HG03196 (cell line): Measurements from ENCODE around the gene RAI1.

Source experiments
- ATAC-seq: cut with Tn5 transposase; IDR thresholded peaks from one replicate; pipeline ENCODE4 v1.9.1; 2021; ENCODE audit not compliant: unreplicated experiment

RAI1 gene

DNA sequence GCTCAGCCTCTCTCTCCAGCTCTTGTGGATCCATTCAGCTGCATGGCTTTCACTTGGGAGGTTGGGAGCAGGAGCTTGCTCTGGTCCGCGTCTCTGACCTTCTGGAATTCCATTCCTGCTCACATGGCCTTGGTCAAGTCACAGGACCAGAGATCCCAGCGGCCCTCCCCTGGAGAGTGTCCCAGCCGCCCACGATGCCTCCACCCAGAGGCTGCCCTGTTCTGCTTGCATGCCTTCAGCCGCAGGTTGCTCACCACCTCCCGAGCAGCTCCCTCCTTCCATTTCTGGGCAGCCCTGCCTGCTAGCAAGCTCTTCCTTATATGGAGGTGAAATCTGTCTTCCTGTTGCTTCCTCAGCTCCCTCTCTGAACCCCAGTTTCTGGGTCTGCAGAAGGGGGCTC lies 32.6 kb downstream of the RAI1 start:
- no peak for ATAC-seq

GRCh38 chr17:17714261-17714866 lies 33.1 kb downstream of the RAI1 start:
- ATAC-seq = no peak

GRCh38 chr17:17714879-17715278 lies 33.6 kb downstream of the RAI1 start:
- ATAC-seq = no peak

DNA sequence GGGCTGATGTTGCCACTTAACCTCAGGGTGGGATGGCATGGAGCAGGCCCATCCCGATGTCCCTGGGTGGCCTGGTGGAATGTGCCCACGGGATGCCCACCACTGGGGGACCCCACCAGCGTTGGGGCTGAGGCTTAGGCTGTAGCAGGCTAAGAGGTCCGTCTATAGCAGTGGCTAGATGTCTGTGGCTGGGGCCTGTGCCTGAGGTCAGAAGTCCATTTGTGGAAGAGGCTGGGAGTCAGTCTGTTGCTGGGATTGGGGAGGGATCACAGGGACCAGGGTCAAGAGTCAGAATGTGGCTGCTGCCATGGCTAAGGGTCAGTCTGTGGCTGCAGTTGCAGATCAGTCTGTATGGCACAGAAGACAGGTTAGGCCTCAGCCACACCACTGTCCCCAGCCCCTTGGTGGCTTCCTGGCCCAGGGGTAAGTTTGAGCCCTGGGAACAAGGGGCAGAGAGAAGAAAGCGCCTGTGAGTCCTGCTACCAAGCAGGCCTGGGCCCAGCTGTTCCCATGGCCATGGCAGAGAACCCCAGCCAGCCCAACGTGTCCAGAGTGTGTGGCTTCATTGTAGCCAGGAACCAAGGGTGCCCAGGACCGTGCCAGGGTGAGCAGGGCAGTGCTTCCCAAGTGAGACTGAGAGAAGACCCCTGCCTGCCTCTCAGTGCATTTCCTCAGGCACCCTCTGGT lies 35.7 kb downstream of the RAI1 start:
- ATAC-seq = no peak

- ATAC-seq = no peak
Observed at GRCh38 chr17:17718251-17718650, 37.0 kb downstream of the RAI1 start.

GRCh38 chr17:17719199-17719940 lies 38.1 kb downstream of the RAI1 start:
- ATAC-seq = no peak

- ATAC-seq = no peak
Observed at GRCh38 chr17:17719966-17720543, 38.8 kb downstream of the RAI1 start.

- ATAC-seq = no peak
Observed at GRCh38 chr17:17721140-17721668, 39.9 kb downstream of the RAI1 start.

- ATAC-seq = no peak
Observed at GRCh38 chr17:17722081-17722905, 41.0 kb downstream of the RAI1 start.

- ATAC-seq = no peak
Observed at GRCh38 chr17:17722906-17723353, 41.7 kb downstream of the RAI1 start.

GRCh38 chr17:17723354-17724261 lies 42.4 kb downstream of the RAI1 start:
- no peak for ATAC-seq

DNA sequence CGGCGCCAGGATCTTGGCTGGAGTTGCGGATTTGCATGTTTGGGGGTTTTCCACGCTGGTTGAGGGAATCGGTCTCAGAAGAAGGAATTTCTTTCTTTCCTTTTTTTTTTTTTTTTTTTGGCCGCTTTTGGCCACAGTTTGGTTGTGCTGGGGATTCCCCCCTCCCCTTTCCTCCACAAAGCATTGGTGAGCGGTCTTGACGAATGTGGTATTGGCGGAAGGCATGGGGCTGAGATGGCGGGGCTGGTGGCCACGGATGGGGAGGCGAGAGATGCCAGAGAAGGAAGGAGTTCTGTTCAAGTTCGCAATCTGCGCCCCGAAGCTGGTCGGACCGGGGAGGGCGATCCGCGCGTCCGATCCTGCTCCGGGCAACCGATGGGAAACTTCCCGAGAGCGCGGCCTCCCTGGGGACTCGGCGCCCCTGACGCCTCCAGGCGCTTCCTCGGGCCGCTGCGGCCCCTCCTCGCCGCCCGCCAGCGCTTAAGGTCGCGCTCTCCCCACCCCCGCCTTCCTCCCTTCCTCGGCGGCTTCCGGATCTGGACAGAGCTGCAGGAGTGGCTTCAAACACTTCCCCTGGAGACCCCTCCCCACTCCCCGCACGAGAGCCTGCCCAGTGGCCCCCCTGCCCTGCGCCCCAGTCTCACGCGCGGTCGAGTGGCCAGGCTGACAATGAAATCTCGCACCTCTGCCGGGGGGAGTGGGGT lies 43.2 kb downstream of the RAI1 start:
- ATAC-seq = no peak

- ATAC-seq = no peak
Observed at GRCh38 chr17:17725011-17725751, 43.9 kb downstream of the RAI1 start.

DNA sequence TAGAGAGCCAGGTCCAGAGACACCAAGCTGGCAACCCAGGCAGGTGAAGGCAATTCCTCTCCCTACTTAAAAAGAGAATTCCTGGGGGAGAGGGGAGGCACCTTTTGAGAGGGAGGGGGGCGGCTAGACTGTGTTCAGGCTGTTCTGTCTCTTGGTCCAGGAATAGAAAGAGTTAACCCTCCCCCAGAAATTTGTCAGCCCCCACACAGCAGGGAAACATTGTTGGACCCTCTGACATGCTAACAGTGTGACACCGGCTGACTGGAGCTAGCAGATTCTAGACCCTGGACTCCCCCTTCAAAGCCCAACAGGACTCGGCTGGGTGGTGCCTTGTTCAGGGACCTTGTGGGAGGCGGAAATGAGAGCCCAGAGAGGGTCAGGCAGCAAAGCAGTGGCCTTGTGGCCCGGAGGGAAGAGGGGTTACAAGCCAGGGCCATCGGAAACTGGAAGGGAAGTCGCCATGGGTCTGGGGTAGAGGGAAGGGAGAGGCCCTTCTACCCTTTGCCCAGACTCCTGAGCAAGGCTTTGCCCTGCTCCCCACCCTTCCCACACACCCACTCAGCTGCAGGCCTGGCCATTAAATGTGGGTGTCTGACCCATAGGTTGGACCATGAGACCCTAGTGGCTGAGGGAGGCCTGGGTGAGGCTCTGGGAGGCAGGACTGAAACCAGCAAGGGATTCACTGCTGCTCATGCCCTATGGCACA lies 44.6 kb downstream of the RAI1 start:
- no peak for ATAC-seq

GRCh38 chr17:17726458-17727060 lies 45.3 kb downstream of the RAI1 start:
- no peak for ATAC-seq

DNA sequence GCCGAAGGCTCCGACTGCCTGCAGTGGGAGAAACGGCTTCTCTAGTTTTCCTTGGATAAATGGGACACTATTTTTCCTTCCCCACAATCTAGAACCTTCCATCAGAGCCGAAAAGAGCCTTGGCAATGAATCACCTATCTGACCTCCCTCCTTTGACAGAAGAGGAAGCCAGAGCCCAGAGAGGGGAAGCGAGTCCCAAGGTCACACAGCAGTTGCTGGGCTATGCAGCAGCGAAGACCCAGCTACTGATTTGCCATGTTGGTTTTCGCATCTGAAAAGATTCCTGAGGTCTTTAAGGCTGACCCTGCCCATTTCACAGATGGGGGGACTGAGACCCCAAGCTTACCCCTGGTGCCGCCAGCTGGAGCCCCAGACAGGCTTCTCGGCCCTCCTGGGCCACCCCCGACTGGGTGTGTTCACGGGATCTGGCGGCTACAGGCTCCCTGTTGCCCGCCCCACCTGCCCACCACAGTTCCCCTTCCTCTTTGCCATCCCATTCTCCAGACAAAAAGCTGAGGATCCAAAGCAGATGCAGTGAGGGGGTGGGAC lies 45.9 kb downstream of the RAI1 start:
- ATAC-seq = no peak

DNA sequence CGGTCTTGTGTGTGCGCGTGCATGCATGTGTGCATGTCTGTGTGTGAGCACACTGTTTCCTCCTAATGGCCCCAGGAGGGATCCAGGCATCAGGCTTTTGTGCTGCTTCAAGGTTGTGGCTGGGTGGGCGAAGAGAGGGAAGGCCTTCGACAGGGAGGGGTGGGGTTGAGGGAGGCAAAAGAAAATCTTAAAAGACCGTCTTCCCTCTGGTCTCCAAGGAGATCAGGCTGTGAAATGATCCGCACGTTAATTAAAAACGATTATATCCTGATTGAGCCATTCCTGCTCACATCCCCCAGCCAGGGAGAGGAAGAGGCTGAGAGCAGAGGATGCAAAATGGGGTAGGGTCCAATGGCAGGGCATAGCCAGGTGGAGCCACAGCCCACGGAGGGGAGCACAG lies 46.9 kb downstream of the RAI1 start:
- ATAC-seq = no peak
